ENCODE data around the gene TMC3.

GRCh38 chr15:81336568-81336967, 37.4 kb downstream of the TMC3 start:
- TF ChIP-seq POLR2A (IDR thresholded peaks at IDR 0.05) = no peak
- TF ChIP-seq, protein P1, sequence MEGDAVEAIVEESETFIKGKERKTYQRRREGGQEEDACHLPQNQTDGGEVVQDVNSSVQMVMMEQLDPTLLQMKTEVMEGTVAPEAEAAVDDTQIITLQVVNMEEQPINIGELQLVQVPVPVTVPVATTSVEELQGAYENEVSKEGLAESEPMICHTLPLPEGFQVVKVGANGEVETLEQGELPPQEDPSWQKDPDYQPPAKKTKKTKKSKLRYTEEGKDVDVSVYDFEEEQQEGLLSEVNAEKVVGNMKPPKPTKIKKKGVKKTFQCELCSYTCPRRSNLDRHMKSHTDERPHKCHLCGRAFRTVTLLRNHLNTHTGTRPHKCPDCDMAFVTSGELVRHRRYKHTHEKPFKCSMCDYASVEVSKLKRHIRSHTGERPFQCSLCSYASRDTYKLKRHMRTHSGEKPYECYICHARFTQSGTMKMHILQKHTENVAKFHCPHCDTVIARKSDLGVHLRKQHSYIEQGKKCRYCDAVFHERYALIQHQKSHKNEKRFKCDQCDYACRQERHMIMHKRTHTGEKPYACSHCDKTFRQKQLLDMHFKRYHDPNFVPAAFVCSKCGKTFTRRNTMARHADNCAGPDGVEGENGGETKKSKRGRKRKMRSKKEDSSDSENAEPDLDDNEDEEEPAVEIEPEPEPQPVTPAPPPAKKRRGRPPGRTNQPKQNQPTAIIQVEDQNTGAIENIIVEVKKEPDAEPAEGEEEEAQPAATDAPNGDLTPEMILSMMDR (IDR thresholded peaks at IDR 0.05) = no peak
- TF ChIP-seq EP300 (IDR thresholded peaks at IDR 0.05) = no peak
